Kidney capillary endothelial cell (primary cell): ENCODE measurements around the gene CNPY2.
A peak's percentile ranks its signal among the peaks of the same experiment; 100 is the strongest.
"Not testable (repeated sequence)": the region's sequence is repeated elsewhere in the genome, so short reads cannot be mapped to it uniquely, and the experiment has no call there.

Source experiments
- DNase-seq: peaks from one replicate; pipeline ENCODE4 v3.0.0-alpha.2; 2018; ENCODE audit warnings: low spot score

CNPY2 gene

GRCh38 chr12:56315622-56316473, at the start of gene CNPY2:
TSS of gene CNPY2 (minus strand) at chr12:56315988. CDS start at chr12:56315217, 771 bp downstream.
- peak; percentile 94 for DNase-seq

- DNase-seq = no peak
Observed at GRCh38 chr12:56362130-56363059, 46.6 kb upstream of the CNPY2 start, which contains the start of gene APOF. TSS of gene APOF (minus strand) at chr12:56362857. CDS start at chr12:56362745, 112 bp downstream.

DNA sequence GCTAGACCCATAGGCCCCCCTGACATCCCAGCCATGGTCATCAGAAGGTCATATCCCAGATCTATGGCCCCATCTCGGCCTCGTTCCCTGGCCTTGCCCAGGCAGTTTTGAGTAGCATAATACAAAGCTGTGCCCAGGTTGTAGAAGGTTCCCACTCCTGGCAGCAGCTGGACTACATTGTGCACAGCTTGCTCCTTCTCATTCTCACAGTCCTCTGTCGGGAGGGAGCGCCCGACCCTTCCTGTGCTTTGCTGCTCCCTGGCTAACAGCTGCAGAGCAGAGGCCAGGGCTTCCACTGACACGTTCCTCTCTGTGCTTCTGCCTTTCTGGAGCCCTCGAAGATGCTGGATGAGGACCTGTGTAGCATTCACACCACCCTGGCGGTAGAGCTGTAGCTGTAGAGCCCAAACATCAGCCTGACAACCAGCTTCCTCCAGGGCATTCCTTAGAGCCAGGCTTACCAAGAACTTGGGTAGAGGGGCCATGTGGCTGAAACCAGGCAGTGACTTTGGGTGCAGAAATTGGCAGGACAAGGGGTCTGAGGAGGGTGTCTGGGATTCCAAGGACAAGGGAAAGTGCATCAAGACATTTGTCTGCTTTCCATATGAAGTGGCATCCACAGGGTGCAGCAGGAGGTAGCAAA, 45.8 kb upstream of the CNPY2 start:
- no peak for DNase-seq

DNA sequence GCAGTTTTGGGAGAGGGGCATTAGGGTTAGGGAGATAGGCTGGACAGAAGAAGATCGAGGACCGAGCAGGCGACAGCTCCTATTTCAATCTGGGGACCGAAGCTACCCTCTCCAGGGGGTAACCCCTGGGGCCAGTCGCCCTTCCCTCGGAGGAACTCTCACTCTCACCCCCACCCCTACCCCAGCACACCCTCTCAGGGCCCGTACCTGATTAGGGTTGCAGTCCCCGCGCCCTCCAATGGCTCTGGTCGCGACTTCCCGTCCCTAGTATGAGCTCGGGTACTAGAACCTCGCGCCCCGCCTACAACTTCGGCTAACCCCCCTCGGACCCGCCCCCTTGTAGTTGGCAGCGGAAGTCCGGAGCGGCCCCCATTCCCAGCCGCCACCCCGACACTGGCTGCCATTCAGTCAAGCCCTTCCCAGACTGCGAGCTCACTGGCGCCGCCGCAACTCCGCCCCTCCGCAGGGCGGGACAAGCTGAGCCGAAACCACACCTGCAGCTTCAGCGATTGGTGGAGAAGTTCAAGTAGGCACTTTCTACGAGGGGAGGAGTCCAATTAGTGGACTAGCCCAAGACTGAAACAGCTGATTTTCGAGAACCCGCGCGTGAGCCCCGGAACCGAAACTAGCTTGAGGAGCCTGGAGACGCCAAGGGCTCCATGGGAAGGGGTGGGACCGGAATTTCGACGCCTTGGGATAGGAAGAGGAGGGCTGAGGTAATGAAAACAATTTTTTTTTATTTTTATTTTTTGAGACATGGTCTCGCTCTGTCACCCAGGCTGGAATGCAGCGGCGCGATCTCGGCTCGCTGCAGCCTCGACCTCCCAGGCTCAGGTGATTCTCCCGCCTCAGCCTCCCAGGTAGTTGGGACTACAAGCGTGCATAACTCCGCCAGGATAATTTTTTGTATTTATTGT, 44.3 kb upstream of the CNPY2 start, which contains the start of gene STAT2:
Gene STAT2, minus strand, starts transcription at position 257 of the 917 bp plus-strand sequence. CDS start 3,536 bp downstream, outside the sequence.
- peak; percentile 100 for DNase-seq

- DNase-seq = no peak
Observed at GRCh38 chr12:56358836-56359532, 43.2 kb upstream of the CNPY2 start.

DNA sequence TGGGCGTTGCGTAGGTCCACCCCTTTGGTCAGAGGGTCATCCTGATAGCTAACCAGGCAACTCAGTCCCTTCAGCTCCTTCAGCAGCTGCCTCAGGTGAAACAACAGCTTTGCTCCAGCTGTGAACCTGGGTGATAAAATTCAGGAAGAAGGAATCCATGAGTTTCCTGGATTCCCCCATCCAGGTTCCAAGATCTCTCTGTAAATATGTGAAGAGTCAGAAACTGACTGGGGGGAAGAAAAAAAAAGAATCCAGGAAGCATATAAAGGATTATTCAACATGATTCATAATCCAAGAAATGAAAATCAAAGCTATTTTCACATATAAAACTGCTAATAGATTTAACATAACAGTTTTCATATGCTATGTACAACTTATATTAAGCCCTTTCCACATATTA, 35.5 kb upstream of the CNPY2 start:
- DNase-seq = no peak

DNA sequence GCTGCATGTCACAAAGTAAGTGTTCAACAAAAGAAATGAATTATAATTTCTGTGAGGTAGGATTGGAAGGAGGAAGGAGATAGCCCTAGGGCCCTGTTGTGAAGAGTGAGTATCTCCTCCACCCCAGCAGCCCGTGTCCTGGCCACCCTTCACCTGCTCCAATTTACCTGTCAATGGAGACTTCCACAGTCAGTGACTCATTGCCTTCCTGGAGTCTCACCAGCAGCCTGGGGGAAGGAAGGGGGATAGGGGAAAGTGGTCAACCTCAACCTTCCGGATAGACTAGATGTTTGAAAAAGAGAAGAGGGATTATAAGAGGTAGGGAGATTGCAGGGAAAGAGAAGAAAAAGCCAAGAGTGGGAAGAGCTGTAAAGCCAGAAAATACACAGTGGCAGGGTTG, 34.9 kb upstream of the CNPY2 start:
- no peak for DNase-seq

- no peak for DNase-seq
Observed at GRCh38 chr12:56348776-56349175, 33.0 kb upstream of the CNPY2 start.

DNA sequence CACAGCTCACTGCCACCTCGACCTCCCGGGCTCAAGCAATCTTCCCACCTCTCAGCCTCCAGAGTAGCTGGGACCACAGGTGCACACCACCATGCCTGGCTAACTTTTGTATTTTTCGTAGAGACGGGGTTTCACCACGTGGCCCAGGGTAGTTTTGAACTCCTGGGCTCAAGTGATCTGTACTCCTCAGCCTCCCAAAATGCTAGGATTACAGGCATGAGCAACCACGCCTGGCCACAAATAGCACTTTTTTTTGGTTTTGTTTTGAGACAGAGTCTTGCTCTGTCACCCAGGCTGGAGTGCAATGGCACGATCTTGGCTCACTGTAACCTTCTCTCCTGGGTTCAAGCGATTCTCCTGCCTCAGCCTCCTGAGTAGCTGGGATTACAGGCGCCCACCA, 31.5 kb upstream of the CNPY2 start:
- DNase-seq = not testable (repeated sequence)

GRCh38 chr12:56346675-56347074, 30.9 kb upstream of the CNPY2 start:
- no peak for DNase-seq

DNA sequence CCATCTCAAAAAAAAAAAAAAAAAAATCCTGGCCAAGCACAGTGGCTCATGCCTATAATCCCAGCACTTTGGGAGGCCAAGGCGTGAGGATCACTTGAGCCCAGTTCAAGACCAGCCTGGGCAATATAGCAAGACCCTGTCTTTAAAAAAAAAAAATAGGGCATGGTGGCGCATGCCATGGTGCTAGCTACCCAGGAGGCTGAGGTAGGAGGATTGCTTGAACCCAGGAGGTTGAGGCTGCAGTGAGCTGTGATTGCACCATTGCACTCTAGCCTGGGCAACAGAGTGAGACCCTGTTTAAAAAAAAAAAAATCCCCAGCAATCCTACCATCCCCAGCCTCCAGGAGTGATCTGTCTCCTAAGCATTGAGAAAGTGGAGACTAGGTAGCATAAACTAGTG, 26.5 kb upstream of the CNPY2 start:
- not testable (repeated sequence) for DNase-seq

- no peak for DNase-seq
Observed at GRCh38 chr12:56341616-56342015, 25.8 kb upstream of the CNPY2 start.

DNA sequence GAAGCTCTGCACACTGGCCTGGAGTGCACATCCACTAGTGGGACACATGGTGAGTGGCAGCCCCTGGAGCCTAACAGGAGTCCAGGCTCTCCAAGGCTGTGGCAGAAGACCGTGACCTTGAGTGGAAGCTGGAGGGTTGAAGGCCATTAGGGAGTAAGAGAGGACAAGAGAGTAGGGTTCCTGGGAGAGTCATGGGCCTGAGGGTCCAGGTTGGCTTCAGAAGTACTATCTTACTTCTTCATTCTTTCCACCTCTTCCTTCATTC, 23.3 kb upstream of the CNPY2 start:
- no peak for DNase-seq

GRCh38 chr12:56338308-56339157, 22.7 kb upstream of the CNPY2 start, which contains the start of gene IL23A:
TSS of gene IL23A (plus strand) at chr12:56338884. CDS start at chr12:56339045, 161 bp downstream.
- DNase-seq = no peak

- no peak for DNase-seq
Observed at GRCh38 chr12:56337753-56338251, 22.0 kb upstream of the CNPY2 start.

DNA sequence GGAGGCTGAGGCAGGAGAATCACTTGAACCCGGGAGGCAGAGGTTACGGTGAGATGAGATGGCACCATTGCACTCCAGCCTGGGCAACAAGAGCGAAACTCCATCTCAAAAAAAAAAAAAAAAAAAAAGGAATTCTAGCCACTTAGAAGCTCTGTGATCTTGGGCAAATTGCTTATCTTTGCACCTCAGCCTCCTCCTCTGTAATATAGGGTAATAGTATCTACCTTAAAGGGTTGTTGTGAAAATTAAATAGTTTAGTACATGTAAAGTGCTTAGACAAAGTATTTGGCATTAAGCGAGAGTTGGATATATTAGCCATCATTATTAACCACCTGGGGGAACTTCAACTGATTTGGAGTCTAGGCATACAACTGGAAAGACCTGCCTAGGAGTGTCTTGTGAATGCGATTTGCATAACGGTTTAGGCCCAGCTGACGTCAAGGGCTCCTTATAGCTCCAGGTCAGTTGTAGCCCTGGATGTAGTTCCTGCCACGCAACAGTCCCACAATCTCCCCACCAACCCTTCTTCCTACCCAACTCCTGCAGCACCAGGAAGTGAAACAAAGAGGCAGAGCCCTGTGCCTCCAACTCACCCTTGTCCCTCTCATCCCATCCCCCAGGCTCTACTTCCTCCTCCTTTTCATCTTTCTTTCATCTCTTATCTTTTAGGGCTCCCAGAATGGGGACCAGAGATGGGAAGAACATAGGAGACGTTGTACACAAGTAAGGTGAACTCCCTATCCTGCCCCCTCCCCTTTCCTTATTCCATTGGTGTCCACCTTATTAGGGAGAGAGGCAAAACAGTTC, 20.8 kb upstream of the CNPY2 start:
- DNase-seq = no peak

DNA sequence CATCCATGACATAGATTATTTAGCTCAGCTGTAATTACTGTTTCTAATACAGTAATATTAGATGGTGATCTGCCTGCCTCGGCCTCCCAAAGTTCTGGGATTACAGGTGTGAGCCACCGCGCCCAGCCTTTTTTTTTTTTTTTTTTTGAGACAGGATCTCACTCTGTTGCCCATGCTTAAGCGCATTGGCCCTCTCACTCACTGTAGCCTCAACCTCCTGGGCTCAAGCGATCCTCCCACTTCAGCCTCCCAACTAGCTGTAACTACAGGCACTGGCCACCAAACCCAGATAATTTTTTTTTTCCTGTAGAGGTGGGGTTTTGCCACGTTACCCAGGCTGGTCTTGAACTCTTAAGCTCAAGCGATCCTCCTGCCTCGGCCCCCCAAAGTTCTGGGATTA, 19.7 kb upstream of the CNPY2 start:
- DNase-seq = not testable (repeated sequence)

GRCh38 chr12:56334490-56334793, 18.7 kb upstream of the CNPY2 start:
- DNase-seq = no peak
